Measurements from ENCODE around the gene HAS3.

DNA sequence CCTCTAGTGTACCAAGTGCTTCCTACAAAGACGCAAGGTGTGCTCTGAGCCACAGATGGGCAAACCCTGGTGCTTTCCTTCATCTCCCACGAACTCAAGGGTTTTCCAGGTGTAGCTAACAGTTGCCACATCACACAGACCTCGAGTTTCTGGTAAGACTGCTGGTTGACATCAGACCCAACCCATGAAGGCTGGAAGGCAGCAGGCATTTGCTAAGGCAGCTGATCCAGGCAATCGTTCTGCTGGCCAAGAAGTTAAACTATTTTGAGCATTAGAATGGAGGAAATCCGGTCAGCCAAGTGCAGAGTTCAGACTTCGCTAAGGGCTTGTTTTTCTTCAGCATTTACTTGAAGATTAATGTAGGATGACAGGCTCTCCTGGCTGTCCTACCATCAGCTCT is 11.5 kb downstream of the HAS3 start:
- no peak for TF ChIP-seq CTCF (IDR thresholded peaks at IDR 0.05; ENCODE audit: insufficient read depth, low read length, poor library complexity, severe bottlenecking)
- TF ChIP-seq EZH2phosphoT487 (conservative IDR thresholded peaks at IDR 0.05; ENCODE audit: low read length): no peak

All from SU-DHL-6 (cell line).